Activated CD4-positive, alpha-beta T cell treated with anti-CD3 and anti-CD28 coated beads for 1 hour (primary cell): ENCODE data around the gene HDAC4.

ENCODE experiments used
- DNase-seq: peaks from one replicate; pipeline ENCODE4 v3.0.0-alpha.2; 2020

Gene HDAC4

GRCh38 chr2:239130041-239130440 is 270.8 kb downstream of the HDAC4 start:
- no peak for DNase-seq

GRCh38 chr2:239129147-239129920 is 271.5 kb downstream of the HDAC4 start:
- no peak for DNase-seq

- DNase-seq, result no peak
Observed at GRCh38 chr2:239128706-239129105, 272.1 kb downstream of the HDAC4 start.

- no peak for DNase-seq
Observed at GRCh38 chr2:239127513-239127912, 273.3 kb downstream of the HDAC4 start.

GRCh38 chr2:239125726-239126675 is 274.8 kb downstream of the HDAC4 start:
- DNase-seq, result no peak

GRCh38 chr2:239124152-239124899 is 276.5 kb downstream of the HDAC4 start:
- DNase-seq, result no peak

GRCh38 chr2:239122421-239123110 is 278.3 kb downstream of the HDAC4 start:
- no peak for DNase-seq

GRCh38 chr2:239121600-239122012 is 279.2 kb downstream of the HDAC4 start:
- DNase-seq, result no peak

- DNase-seq, result no peak
Observed at GRCh38 chr2:239120664-239121063, 280.2 kb downstream of the HDAC4 start.

GRCh38 chr2:239119346-239120126 is 281.3 kb downstream of the HDAC4 start:
- DNase-seq, result no peak

- no peak for DNase-seq
Observed at GRCh38 chr2:239118675-239119211, 282.1 kb downstream of the HDAC4 start.

- DNase-seq, result no peak
Observed at GRCh38 chr2:239118264-239118663, 282.6 kb downstream of the HDAC4 start.

GRCh38 chr2:239117831-239118230 is 283.0 kb downstream of the HDAC4 start:
- DNase-seq, result no peak

GRCh38 chr2:239116456-239117246 is 284.2 kb downstream of the HDAC4 start:
- DNase-seq, result no peak

- no peak for DNase-seq
Observed at GRCh38 chr2:239115616-239116015, 285.2 kb downstream of the HDAC4 start.

GRCh38 chr2:239114616-239115265 is 286.1 kb downstream of the HDAC4 start:
- no peak for DNase-seq

- no peak for DNase-seq
Observed at GRCh38 chr2:239114119-239114581, 286.7 kb downstream of the HDAC4 start.

- DNase-seq, result no peak
Observed at GRCh38 chr2:239113615-239114014, 287.2 kb downstream of the HDAC4 start.

- DNase-seq, result no peak
Observed at GRCh38 chr2:239113171-239113570, 287.6 kb downstream of the HDAC4 start.
